K562 treated with DMSO at 1 percent for 4 hours (cell line): ENCODE data around the gene PTGER1. TPM values are rescaled to one million over a fixed set of nuclear protein-coding genes. Genes with fewer than 3 reads are reported as not detected.

Experiments used
- total RNA-seq: library from RNA; unstranded; fragments of 300-600 nt; gene quantifications from 2 replicates; pipeline ENCODE4 v1.2.3, GENCODE V29; 2022; ENCODE audit not compliant: insufficient read depth

The PTGER1 gene
- total RNA-seq: not detected in 2 replicates

GRCh38 chr19:14475251-14476073, at the start of gene PTGER1:
Gene PTGER1 (minus strand): TSS chr19:14475354. CDS start chr19:14474320, 1,034 bp downstream.

GRCh38 chr19:14517840-14518505, 42.8 kb upstream of the PTGER1 start, which contains the start of gene DNAJB1:
Gene DNAJB1 (minus strand): TSS chr19:14518397. CDS start chr19:14518349, 48 bp downstream.

GRCh38 chr19:14496029-14496833, 21.1 kb upstream of the PTGER1 start, which contains the start of gene GIPC1:
Gene GIPC1 (minus strand): TSS chr19:14496127. CDS start chr19:14482976, 13,151 bp downstream.

GRCh38 chr19:14432791-14433553, 42.2 kb downstream of the PTGER1 start, which contains the start of gene PKN1:
Gene PKN1 (plus strand): TSS chr19:14433306. CDS start chr19:14433522, 216 bp downstream.

Other genes with a start within 250 kb of the PTGER1 start
- gene ADGRE5, start 93.9 kb downstream of the PTGER1 start, total RNA-seq: 21.0 and 31.0 TPM in 2 replicates
- gene DDX39A, start 56.0 kb downstream of the PTGER1 start, total RNA-seq: 247 and 300 TPM in 2 replicates
- gene PKN1, start 42.0 kb downstream of the PTGER1 start, total RNA-seq: 243 and 275 TPM in 2 replicates
- gene GIPC1, start 20.8 kb upstream of the PTGER1 start, total RNA-seq: 123 and 129 TPM in 2 replicates
- gene DNAJB1, start 43.0 kb upstream of the PTGER1 start, total RNA-seq: 120 and 154 TPM in 2 replicates
- gene TECR, start 54.2 kb upstream of the PTGER1 start, total RNA-seq: 301 and 391 TPM in 2 replicates
- gene NDUFB7, start 96.7 kb upstream of the PTGER1 start, total RNA-seq: 386 and 424 TPM in 2 replicates
- gene CLEC17A, start 107.7 kb upstream of the PTGER1 start, total RNA-seq: not detected in 2 replicates
- gene ADGRE3, start 199.5 kb upstream of the PTGER1 start, total RNA-seq: not detected in 2 replicates
- gene ZNF333, start 214.7 kb upstream of the PTGER1 start, total RNA-seq: 5.0 and 7.8 TPM in 2 replicates